ENCODE results near the gene MAST3.

The MAST3 gene

DNA sequence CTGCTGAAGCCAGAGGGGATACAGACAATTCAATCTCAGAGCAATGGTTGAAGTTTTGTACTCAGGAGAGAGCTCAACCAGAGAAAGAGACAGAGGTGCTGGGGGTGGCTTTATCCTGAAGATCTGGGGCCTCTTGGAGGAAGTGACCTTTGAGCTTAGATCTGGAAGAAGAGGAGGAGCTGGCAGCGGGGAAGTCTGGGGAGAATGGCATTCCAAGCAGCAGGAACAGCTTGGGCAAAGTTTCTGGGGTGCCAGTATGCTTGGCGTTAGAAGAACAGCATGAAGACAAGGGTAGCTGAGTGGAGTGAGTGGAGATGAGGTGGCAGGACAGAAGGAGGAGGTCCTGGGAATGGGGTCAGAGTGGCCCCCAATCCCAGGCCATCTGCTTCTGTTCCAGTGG is 11.3 kb downstream of the MAST3 start:
- DNase-seq (ENCODE audit: insufficient read length, low spot score) = no peak
- TF ChIP-seq SPI1 (IDR thresholded peaks at IDR 0.05; ENCODE audit: low read depth, low read length) = no peak
- no peak for TF ChIP-seq POU2F2 (IDR thresholded peaks at IDR 0.05; ENCODE audit: low read depth, low read length)
- no peak for TF ChIP-seq POLR2A (IDR thresholded peaks at IDR 0.05; ENCODE audit: low read depth, low read length)
- TF ChIP-seq POLR2AphosphoS5 (IDR thresholded peaks at IDR 0.05; ENCODE audit: low read depth, low read length) = no peak
- no peak for TF ChIP-seq TAF1 (IDR thresholded peaks at IDR 0.05; ENCODE audit: low read depth, low read length)
- no peak for TF ChIP-seq PAX5 (IDR thresholded peaks at IDR 0.05; ENCODE audit: insufficient read depth, low read length, severe bottlenecking)
- no peak for FAIRE-seq

DNA sequence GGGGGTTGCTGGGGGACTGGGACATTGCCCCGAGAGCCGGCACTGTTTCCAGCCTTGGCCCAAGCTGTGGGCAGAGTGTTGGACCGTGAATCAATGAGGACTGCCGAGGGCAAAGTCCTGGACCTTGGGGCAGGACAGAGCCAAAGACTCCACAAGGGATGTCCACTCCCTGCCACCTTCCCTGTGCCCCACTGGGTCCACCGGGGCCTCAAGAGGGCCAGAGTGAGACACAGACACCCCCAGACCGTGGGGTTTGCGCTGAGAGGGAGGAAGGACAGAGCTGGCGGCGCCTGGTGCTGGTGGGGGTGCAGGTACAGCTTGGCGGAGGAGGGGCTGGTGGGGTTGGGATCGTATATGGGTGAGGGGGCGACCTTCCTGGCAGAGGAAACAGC is 11.8 kb downstream of the MAST3 start:
- FAIRE-seq = no peak
- no peak for DNase-seq (ENCODE audit: insufficient read length, low spot score)
- TF ChIP-seq PAX5 (IDR thresholded peaks at IDR 0.05; ENCODE audit: insufficient read depth, low read length, severe bottlenecking) (no peak), POLR2AphosphoS5 (IDR thresholded peaks at IDR 0.05; ENCODE audit: low read depth, low read length) (no peak), SPI1 (IDR thresholded peaks at IDR 0.05; ENCODE audit: low read depth, low read length) (no peak), POU2F2 (IDR thresholded peaks at IDR 0.05; ENCODE audit: low read depth, low read length) (no peak), TAF1 (IDR thresholded peaks at IDR 0.05; ENCODE audit: low read depth, low read length) (no peak), POLR2A (IDR thresholded peaks at IDR 0.05; ENCODE audit: low read depth, low read length) (no peak)

- DNase-seq (ENCODE audit: insufficient read length, low spot score) (peak; percentile 68), FAIRE-seq (peak; percentile 74)
- TF ChIP-seq POLR2AphosphoS5 (IDR thresholded peaks at IDR 0.05; ENCODE audit: low read depth, low read length) (no peak), POU2F2 (IDR thresholded peaks at IDR 0.05; ENCODE audit: low read depth, low read length) (no peak), TAF1 (IDR thresholded peaks at IDR 0.05; ENCODE audit: low read depth, low read length) (no peak), PAX5 (IDR thresholded peaks at IDR 0.05; ENCODE audit: insufficient read depth, low read length, severe bottlenecking) (no peak), POLR2A (IDR thresholded peaks at IDR 0.05; ENCODE audit: low read depth, low read length) (no peak), SPI1 (IDR thresholded peaks at IDR 0.05; ENCODE audit: low read depth, low read length) (no peak)
These were observed 12.4 kb downstream of the MAST3 start for GRCh38 chr19:18109733-18110608.

DNA sequence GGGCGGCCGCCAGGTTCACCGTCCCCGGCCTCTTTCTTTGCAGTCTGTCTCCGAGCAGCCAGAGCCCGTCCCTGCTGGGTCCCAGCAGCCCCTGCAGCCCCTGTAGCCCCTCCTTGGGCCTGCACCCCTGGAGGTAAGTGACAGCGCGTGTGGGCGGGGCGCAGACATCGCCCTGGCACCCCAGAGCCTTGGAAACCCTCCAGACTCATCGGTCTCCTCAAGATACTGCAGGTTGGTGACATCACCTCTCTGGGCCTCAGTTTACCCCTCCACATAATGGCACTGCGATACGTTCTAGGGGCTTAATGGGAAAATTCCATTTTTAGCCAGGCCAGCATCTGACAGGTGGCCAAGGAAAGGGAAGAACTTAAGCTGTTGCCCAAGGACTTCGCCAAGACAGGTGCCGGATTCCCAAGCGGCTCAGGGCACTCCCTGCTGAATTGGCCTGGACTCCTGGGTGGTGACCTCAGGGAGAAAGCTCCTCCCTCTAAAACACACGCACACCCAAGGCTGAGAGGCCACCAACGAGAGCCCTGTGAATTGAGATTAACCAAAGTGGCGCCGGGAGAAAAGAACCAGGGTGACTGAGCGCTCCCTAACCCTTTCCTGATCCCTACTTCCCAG is 13.1 kb downstream of the MAST3 start:
- no peak for FAIRE-seq
- no peak for TF ChIP-seq POLR2A (IDR thresholded peaks at IDR 0.05; ENCODE audit: low read depth, low read length)
- TF ChIP-seq PAX5 (IDR thresholded peaks at IDR 0.05; ENCODE audit: insufficient read depth, low read length, severe bottlenecking) = no peak
- no peak for TF ChIP-seq SPI1 (IDR thresholded peaks at IDR 0.05; ENCODE audit: low read depth, low read length)
- no peak for TF ChIP-seq POU2F2 (IDR thresholded peaks at IDR 0.05; ENCODE audit: low read depth, low read length)
- no peak for TF ChIP-seq POLR2AphosphoS5 (IDR thresholded peaks at IDR 0.05; ENCODE audit: low read depth, low read length)
- no peak for TF ChIP-seq TAF1 (IDR thresholded peaks at IDR 0.05; ENCODE audit: low read depth, low read length)
- no peak for DNase-seq (ENCODE audit: insufficient read length, low spot score)

- DNase-seq (ENCODE audit: insufficient read length, low spot score) = no peak
- TF ChIP-seq SPI1 (IDR thresholded peaks at IDR 0.05; ENCODE audit: low read depth, low read length) (peak; percentile 69), POLR2AphosphoS5 (IDR thresholded peaks at IDR 0.05; ENCODE audit: low read depth, low read length) (no peak)
- peak; percentile 96 for FAIRE-seq
These were observed 15.5 kb downstream of the MAST3 start for GRCh38 chr19:18112989-18113478.

- TF ChIP-seq POU2F2 (IDR thresholded peaks at IDR 0.05; ENCODE audit: low read depth, low read length) (no peak), TAF1 (IDR thresholded peaks at IDR 0.05; ENCODE audit: low read depth, low read length) (no peak), POLR2AphosphoS5 (IDR thresholded peaks at IDR 0.05; ENCODE audit: low read depth, low read length) (no peak), PAX5 (IDR thresholded peaks at IDR 0.05; ENCODE audit: insufficient read depth, low read length, severe bottlenecking) (no peak), SPI1 (IDR thresholded peaks at IDR 0.05; ENCODE audit: low read depth, low read length) (no peak), POLR2A (IDR thresholded peaks at IDR 0.05; ENCODE audit: low read depth, low read length) (no peak)
- DNase-seq (ENCODE audit: insufficient read length, low spot score) (no peak), FAIRE-seq (no peak)
These were observed 16.2 kb downstream of the MAST3 start for GRCh38 chr19:18113827-18114226.

DNA sequence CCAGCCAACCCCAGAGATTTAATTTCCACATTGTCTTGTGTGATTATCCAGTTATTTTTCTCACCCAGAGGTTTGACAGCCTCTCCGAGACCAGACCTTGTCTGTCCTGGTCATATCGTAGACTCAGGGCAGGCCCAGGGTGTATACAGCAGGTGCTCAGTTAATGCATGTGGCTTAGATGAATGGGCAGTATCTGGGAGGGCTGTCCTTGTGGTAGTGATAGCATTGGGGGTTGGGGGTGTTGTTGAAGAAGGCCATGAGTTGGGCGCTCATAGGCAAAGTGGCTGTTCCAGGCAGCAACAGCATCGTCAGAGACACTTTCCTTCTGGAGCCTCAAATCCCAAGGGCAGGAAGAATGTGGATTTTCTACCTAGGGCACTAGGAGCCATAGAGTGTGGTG is 16.9 kb downstream of the MAST3 start:
- TF ChIP-seq POU2F2 (IDR thresholded peaks at IDR 0.05; ENCODE audit: low read depth, low read length) (no peak), POLR2AphosphoS5 (IDR thresholded peaks at IDR 0.05; ENCODE audit: low read depth, low read length) (no peak), TAF1 (IDR thresholded peaks at IDR 0.05; ENCODE audit: low read depth, low read length) (no peak), SPI1 (IDR thresholded peaks at IDR 0.05; ENCODE audit: low read depth, low read length) (no peak), POLR2A (IDR thresholded peaks at IDR 0.05; ENCODE audit: low read depth, low read length) (no peak), PAX5 (IDR thresholded peaks at IDR 0.05; ENCODE audit: insufficient read depth, low read length, severe bottlenecking) (no peak)
- FAIRE-seq (no peak), DNase-seq (ENCODE audit: insufficient read length, low spot score) (no peak)

DNA sequence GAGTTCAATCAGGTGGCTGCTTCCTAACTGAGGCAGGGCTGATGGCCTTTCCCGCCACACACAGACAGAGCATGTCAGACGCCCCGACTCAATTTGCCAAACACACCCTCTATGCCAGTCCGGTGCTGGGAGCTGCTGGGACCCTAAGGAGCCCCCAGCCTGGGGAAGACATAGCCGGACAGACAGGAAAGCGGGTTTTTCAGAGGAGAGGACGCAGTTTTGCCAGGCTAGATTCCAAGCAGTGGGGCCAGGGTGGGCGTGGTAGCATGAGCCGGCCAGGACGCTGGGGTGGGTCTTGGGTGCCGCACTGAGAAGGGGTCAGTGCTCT is 19.8 kb downstream of the MAST3 start:
- FAIRE-seq (no peak), DNase-seq (ENCODE audit: insufficient read length, low spot score) (no peak)
- TF ChIP-seq TAF1 (IDR thresholded peaks at IDR 0.05; ENCODE audit: low read depth, low read length) (no peak), POU2F2 (IDR thresholded peaks at IDR 0.05; ENCODE audit: low read depth, low read length) (no peak), PAX5 (IDR thresholded peaks at IDR 0.05; ENCODE audit: insufficient read depth, low read length, severe bottlenecking) (no peak), SPI1 (IDR thresholded peaks at IDR 0.05; ENCODE audit: low read depth, low read length) (no peak), POLR2A (IDR thresholded peaks at IDR 0.05; ENCODE audit: low read depth, low read length) (no peak), POLR2AphosphoS5 (IDR thresholded peaks at IDR 0.05; ENCODE audit: low read depth, low read length) (no peak)

GRCh38 chr19:18117692-18118378 is 20.3 kb downstream of the MAST3 start:
- peak; percentile 99 for DNase-seq (ENCODE audit: insufficient read length, low spot score)
- TF ChIP-seq TAF1 (IDR thresholded peaks at IDR 0.05; ENCODE audit: low read depth, low read length) = no peak
- TF ChIP-seq PAX5 (IDR thresholded peaks at IDR 0.05; ENCODE audit: insufficient read depth, low read length, severe bottlenecking) = no peak
- no peak for TF ChIP-seq SPI1 (IDR thresholded peaks at IDR 0.05; ENCODE audit: low read depth, low read length)
- no peak for TF ChIP-seq POU2F2 (IDR thresholded peaks at IDR 0.05; ENCODE audit: low read depth, low read length)
- no peak for TF ChIP-seq POLR2A (IDR thresholded peaks at IDR 0.05; ENCODE audit: low read depth, low read length)
- no peak for TF ChIP-seq POLR2AphosphoS5 (IDR thresholded peaks at IDR 0.05; ENCODE audit: low read depth, low read length)
- peak; percentile 99 for FAIRE-seq

All from GM12891 (cell line).